ENCODE data around the gene SLC29A3. TPM values are rescaled to one million over a fixed set of nuclear protein-coding genes. Genes with fewer than 3 reads are reported as not detected.

The SLC29A3 gene
- polyA plus RNA-seq, 3 donors: 9.7 to 28.4 (median 16.6) TPM

- peaks cover 22 to 28% of the 10 kb centered on the region in 2 donors for H3K4me1 ChIP-seq (ENCODE audit: control insufficient read depth in 1 of 2, insufficient read depth in 2 of 2, low read length in 2 of 2)
- Mint-ChIP-seq H3K36me3 (peaks cover 64 to 72% of the 10 kb centered on the region in 2 donors), H3K4me1 (peaks cover 26% of the 10 kb centered on the region), H3K27ac (peak overlapping the region; percentile 20 to 91 (median 82)), H3K9me3 (no peaks in the 10 kb centered on the region), H3K4me3 (peak overlapping the region; percentile 42 to 48), H3K27me3 (ENCODE audit: low read depth in 3 of 3) (peaks cover 0 to 5% (median 4%) of the 10 kb centered on the region in 3 donors)
- H3K27me3 ChIP-seq (ENCODE audit: control insufficient read depth in 2 of 2, insufficient read depth in 2 of 2, low read length in 2 of 2): no peaks in the 10 kb centered on the region
- H3K79me2 ChIP-seq (ENCODE audit: insufficient read depth, low read length): peaks cover 23% of the 10 kb centered on the region
- WGBS (ENCODE audit: insufficient coverage): 23% methylated on average over 4 of the region's 9 CpGs
- no peaks in the 10 kb centered on the region for H3K9me3 ChIP-seq (replicated peaks in 1 of 2; ENCODE audit: control insufficient read depth in 1 of 2, insufficient read depth in 1 of 2, low read length in 2 of 2)
- TF ChIP-seq, protein P1, sequence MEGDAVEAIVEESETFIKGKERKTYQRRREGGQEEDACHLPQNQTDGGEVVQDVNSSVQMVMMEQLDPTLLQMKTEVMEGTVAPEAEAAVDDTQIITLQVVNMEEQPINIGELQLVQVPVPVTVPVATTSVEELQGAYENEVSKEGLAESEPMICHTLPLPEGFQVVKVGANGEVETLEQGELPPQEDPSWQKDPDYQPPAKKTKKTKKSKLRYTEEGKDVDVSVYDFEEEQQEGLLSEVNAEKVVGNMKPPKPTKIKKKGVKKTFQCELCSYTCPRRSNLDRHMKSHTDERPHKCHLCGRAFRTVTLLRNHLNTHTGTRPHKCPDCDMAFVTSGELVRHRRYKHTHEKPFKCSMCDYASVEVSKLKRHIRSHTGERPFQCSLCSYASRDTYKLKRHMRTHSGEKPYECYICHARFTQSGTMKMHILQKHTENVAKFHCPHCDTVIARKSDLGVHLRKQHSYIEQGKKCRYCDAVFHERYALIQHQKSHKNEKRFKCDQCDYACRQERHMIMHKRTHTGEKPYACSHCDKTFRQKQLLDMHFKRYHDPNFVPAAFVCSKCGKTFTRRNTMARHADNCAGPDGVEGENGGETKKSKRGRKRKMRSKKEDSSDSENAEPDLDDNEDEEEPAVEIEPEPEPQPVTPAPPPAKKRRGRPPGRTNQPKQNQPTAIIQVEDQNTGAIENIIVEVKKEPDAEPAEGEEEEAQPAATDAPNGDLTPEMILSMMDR (IDR thresholded peaks at IDR 0.05): no peak
- intact Hi-C loops (cut with micrococcal nuclease): no loop called here
- DNase-seq: peak; percentile 63 to 69 (median 63)
- H3K4me3 ChIP-seq (replicated peaks in 1 of 3; ENCODE audit: low read depth in 2 of 3, low read length in 3 of 3): peak overlapping the region in 1 of 3 experiments; percentile 7
- peak overlapping the region; percentile 64 to 68 for H3K27ac ChIP-seq (ENCODE audit: low read depth in 1 of 2, low read length in 2 of 2)
- H3K4me2 ChIP-seq (replicated peaks; ENCODE audit: extremely low read depth, low read length, poor library complexity, severe bottlenecking): peak overlapping the region; percentile 60
- H2AFZ ChIP-seq (ENCODE audit: insufficient read depth, low read depth, low read length, poor library complexity, severe bottlenecking): peak overlapping the region; percentile 32
- H3K36me3 ChIP-seq (replicated peaks in 1 of 2; ENCODE audit: control insufficient read depth in 1 of 2, insufficient read depth in 2 of 2, low read length in 2 of 2): peaks cover 31 to 79% of the 10 kb centered on the region in 2 donors
- peaks cover 60% of the 10 kb centered on the region for H4K20me1 ChIP-seq (ENCODE audit: insufficient read depth, low read length)
- H3K9ac ChIP-seq (ENCODE audit: insufficient read depth, low read length, poor library complexity, severe bottlenecking): peak overlapping the region; percentile 9
Observed at GRCh38 chr10:71333129-71333887, 14.2 kb downstream of the SLC29A3 start.

DNA sequence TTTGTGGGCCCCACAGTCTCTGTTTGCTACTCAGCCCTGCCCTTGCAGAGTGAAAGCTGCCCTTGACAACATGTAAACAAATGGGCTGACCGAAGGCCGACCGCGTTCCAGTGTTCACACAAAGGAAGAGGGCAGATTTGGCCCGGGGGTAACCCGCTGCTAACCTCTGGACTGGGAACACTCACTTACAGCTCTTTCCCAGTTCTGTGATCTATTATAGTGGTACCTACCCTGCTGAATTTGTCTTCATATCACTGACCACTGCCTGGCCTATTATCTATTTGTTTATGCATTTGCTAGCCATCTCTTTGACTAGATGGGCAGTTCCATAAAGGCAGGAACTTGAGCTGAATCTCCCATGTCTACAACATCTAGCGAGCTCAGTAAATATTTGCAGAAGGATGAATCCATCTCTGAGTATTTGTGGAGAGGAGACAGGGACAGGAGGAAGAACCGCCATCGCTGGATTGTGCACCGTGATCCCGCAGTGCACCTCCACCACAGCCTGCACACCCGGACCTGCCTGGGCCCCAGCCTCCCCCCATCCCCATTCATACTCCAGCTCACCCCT is 15.2 kb downstream of the SLC29A3 start:
- Mint-ChIP-seq H3K36me3 (peaks cover 65 to 72% of the 10 kb centered on the region in 2 donors), H3K4me3 (no peak overlapping the region), H3K27ac (peak overlapping the region in 2 of 7 donors; percentile 78 to 85), H3K9me3 (no peaks in the 10 kb centered on the region), H3K27me3 (ENCODE audit: low read depth in 3 of 3) (peaks cover 0 to 5% (median 4%) of the 10 kb centered on the region in 3 donors), H3K4me1 (peaks cover 26% of the 10 kb centered on the region)
- Histone ChIP-seq H3K4me3 (replicated peaks in 1 of 3; ENCODE audit: low read depth in 2 of 3, low read length in 3 of 3) (no peak overlapping the region), H3K27ac (ENCODE audit: low read depth in 1 of 2, low read length in 2 of 2) (peak overlapping the region in 1 of 2 donors; percentile 68), H4K20me1 (ENCODE audit: insufficient read depth, low read length) (peaks cover 55% of the 10 kb centered on the region), H2AFZ (ENCODE audit: insufficient read depth, low read depth, low read length, poor library complexity, severe bottlenecking) (no peak overlapping the region), H3K9me3 (replicated peaks in 1 of 2; ENCODE audit: control insufficient read depth in 1 of 2, insufficient read depth in 1 of 2, low read length in 2 of 2) (no peaks in the 10 kb centered on the region), H3K27me3 (ENCODE audit: control insufficient read depth in 2 of 2, insufficient read depth in 2 of 2, low read length in 2 of 2) (no peaks in the 10 kb centered on the region), H3K4me2 (replicated peaks; ENCODE audit: extremely low read depth, low read length, poor library complexity, severe bottlenecking) (no peak overlapping the region), H3K9ac (ENCODE audit: insufficient read depth, low read length, poor library complexity, severe bottlenecking) (no peak overlapping the region), H3K4me1 (ENCODE audit: control insufficient read depth in 1 of 2, insufficient read depth in 2 of 2, low read length in 2 of 2) (peaks cover 22 to 28% of the 10 kb centered on the region in 2 donors), H3K36me3 (replicated peaks in 1 of 2; ENCODE audit: control insufficient read depth in 1 of 2, insufficient read depth in 2 of 2, low read length in 2 of 2) (peaks cover 34 to 79% of the 10 kb centered on the region in 2 donors), H3K79me2 (ENCODE audit: insufficient read depth, low read length) (peaks cover 18% of the 10 kb centered on the region)
- DNase-seq: no peak
- intact Hi-C loops (cut with micrococcal nuclease): no loop called here
- 93% methylated on average over 3 of the region's 12 CpGs for WGBS (ENCODE audit: insufficient coverage)
- TF ChIP-seq, protein P1 (IDR thresholded peaks at IDR 0.05): no peak

Data from CD14-positive monocyte (primary cell).